GM12873 (cell line): Measurements from ENCODE around the gene DCUN1D3.

ENCODE experiments used
- TF ChIP-seq, protein P1 (sequence below): IDR thresholded peaks from 2 replicates; pipeline ENCODE4 v1.5.1; 2012; ENCODE audit warnings: low read depth, mild to moderate bottlenecking, moderate library complexity, low read length, control low read depth; ENCODE audit not compliant: insufficient read depth; ENCODE audit errors: missing control alignments

Gene DCUN1D3

DNA sequence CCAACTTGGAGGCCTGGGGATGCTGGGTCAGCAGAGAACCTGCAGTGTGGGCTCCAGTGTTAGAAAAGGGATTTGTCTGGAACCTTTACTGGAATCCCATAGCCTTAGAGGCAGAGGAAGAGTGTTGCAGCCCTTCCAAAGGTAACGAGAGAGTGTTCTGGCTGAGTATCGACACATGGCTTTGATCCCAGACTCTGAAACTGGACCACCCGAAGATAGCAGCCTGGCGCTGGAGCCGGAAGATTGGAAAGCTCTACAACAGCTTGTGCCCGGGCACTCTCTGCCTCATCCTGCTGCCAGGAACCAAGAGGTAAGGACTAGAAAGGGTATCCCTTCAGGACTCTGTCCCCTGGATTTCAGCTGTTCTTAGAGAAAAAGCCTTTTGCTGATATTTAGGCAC is 54.1 kb downstream of the DCUN1D3 start:
- TF ChIP-seq, protein P1, sequence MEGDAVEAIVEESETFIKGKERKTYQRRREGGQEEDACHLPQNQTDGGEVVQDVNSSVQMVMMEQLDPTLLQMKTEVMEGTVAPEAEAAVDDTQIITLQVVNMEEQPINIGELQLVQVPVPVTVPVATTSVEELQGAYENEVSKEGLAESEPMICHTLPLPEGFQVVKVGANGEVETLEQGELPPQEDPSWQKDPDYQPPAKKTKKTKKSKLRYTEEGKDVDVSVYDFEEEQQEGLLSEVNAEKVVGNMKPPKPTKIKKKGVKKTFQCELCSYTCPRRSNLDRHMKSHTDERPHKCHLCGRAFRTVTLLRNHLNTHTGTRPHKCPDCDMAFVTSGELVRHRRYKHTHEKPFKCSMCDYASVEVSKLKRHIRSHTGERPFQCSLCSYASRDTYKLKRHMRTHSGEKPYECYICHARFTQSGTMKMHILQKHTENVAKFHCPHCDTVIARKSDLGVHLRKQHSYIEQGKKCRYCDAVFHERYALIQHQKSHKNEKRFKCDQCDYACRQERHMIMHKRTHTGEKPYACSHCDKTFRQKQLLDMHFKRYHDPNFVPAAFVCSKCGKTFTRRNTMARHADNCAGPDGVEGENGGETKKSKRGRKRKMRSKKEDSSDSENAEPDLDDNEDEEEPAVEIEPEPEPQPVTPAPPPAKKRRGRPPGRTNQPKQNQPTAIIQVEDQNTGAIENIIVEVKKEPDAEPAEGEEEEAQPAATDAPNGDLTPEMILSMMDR: no peak

DNA sequence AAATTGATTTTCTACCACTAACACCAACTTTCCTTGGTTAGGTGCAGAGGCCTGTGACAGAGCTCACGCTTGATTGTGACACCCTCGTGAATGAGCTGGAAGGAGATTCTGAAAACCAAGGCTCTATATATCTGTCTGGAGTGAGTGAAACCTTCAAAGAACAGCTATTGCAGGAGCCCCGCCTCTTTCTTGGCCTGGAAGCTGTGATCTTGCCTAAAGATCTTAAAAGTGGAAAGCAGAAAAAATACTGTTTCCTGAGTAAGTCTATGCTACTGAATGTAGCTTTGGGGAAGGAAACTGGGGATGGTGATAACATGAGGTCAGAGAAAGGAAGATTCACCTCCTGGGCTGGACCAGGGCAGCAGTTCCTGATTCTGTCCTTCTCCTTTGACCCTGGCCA is 55.6 kb downstream of the DCUN1D3 start:
- TF ChIP-seq, protein P1: no peak

DNA sequence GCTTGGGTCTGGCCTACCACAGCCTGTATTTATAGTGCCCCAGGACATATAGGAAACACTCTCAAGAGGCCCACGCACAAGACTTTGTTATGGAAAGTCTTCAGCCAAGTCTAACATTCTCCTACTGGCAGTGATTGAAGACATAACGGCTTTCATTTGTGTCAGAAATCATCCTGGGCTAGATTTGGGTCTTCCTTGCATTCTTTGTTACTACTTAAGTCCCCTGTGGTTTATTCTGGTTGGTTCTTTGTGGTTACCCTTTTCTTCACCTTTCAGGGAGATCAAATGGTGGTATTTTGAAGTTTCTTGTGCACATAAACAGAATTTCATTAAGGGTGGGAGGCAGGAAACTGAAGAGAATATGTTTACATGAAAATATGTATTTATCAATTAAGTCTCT is 56.1 kb downstream of the DCUN1D3 start:
- TF ChIP-seq, protein P1: no peak

DNA sequence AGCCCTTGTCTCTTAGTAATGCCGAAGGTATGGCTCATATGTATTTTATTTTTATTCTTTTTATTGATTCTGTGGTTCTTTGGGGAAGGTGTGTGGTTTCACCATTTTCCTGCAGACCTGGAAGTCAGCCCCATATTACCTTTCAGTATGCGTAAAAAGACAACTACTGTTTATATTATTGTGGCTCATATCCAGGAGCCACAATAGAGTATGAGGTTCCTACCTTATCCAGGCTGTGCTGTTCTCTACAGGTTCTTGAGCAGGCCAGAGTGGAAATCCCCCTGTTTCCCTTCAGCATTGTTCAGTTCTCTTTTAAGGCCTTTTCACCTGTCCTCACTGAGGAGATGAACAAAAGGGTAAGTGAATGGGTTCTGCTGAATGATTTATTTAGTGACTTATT is 60.7 kb downstream of the DCUN1D3 start:
- TF ChIP-seq, protein P1: no peak

DNA sequence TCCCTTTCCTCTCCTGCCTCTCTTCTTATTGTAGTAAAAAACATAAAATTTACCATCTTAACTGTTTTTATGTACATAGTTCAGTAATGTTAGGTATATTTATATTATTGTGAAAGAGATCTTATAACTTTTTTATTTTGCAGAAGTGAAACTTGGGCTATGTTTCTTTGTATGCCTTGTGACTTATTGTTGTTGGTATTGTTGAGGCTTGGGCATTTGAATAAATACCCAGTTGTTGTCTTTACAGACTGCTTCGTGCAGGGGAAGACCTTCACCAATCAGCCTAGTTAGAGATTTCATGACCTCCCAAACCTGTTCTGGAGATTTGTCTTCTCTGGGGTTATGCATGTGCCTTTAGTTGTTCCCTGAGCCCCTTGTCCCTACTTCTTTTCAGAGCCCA is 61.9 kb downstream of the DCUN1D3 start:
- TF ChIP-seq, protein P1: no peak

DNA sequence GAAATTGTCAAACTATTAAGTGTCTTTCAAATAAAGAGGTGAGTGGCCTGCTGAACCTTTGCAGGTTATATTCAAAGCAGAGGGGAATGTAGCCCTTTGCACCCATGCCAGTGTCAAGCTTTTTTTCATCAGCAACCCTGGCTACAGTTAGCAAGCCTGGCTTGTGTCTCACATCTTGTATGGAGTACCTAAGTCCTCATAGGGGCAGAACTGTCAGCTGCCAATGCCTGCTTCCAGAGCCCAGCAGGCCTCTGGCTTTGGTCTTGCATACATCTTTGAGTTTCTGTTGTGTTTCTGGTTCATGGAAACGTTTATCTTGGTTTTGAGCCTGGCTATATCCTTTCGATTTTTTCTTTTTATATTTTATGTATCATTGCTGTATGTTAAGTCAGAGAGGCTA is 67.1 kb downstream of the DCUN1D3 start:
- TF ChIP-seq, protein P1: no peak

DNA sequence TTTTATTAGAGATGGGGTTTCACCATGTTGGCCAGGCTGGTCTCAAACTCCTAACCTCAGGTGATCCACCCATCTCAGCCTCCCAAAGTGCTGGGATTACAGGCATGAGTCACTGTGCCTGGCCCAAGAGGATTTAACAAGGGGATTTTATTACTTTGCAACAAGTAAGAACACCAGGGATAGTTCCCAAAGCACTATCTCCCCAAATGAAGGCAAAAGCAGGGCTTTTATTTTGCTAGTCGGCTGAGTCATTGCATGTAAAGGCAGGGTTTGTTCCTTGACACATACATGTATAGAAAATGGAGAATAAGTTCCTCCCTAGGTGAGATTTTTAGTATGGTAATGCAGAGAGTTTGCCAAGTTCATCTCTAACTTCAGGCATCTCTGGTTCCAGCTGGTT is 69.8 kb downstream of the DCUN1D3 start:
- TF ChIP-seq, protein P1: no peak
